NCI-H345 treated with DMSO at 0.1 percent for 48 hours (cell line): ENCODE results near the gene CPEB4.

Source experiments
- DNase-seq: peaks from one replicate; lab custom pipeline; 2025; ENCODE audit not compliant: unreplicated experiment; lab: John Stamatoyannopoulos, UW

Gene CPEB4

DNA sequence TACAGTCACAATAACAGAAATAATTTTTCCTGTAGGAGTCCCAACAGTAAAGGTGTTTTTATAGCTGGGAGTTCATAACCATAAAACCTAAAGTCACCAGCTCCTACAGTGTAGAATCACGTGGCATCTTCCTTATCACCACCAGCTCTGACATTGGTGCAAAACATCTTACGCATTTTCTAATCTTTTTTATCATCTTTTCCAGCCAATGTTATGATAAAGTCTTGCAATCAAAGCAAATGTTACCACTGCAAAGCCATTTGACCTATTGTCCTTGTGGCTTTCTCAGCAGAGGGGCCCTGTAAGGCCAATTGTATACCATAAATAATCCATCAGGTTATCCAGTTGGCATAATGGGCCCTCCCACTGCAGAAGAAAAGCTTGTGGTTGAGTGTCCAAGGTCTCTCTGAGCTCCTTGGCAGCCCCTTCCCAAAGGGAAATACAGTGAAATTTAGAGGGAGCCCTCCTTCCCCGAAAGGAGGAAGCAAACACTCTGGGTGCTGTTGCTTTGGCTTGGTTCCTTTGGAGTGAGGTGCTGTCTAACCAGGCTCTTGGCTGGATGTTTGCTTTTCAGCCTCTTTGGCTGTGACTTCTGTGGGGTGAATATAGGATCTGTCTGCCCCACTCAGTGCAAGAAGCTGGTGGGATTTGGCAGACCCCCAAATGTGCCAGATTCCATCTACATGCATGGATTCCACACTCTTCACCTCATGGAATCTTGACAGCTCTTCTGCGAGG lies 29.3 kb upstream of the CPEB4 start:
- no peak for DNase-seq

DNA sequence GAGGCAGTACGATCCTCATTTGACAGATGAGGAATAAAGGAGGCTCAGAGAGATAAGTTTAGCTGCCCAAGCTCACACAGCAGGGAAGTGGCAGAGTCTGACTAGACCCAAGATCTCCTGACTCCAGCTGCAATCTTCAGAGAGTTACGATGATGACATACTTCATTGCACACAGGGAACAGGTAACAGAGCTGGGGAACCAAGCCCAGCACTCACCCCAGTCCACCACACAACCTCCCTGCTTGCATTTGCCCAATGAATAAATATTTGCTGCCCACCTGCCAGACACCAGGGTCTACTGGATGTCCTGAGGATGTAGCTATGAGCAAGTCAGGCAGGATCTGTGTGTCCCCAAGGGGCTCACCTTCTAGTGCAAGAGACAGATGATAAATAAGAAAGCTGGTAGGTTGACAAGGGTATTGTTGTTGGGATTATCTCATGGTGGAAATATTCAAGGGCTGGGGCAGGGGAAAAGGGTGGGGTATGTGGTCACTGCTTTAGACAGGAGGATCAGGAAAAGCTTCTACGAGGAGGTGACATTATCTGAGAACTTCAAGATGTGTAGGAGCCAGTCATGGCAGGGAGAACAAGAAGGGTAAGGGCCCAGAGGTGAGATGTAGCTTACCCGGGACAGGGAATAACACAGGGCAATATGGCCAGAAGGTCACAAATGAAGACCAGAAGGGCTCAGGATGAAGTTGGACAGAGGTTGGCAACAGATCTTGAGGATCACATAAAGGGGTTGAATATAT lies 28.6 kb upstream of the CPEB4 start:
- no peak for DNase-seq

DNA sequence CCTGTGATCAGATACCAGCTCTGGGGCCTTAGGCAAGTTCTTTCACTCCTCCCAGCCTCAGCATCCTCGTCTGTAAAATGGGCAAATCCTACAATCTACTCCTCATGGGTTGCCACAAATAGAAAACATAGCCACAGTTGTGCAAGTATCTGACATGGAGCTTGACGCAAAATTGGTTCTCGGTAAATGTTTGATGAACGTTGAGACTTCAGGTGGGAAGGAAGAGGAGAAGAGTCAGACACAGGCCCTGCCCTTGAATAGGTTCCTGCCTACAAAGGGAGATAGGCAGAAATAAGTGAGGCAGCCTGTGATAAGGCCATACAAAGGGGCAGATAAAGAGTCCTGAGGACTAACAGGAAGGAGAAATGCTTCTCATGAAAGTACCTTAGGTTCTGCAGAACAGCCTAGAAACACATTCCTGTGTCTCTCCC lies 26.1 kb upstream of the CPEB4 start:
- DNase-seq = no peak

DNA sequence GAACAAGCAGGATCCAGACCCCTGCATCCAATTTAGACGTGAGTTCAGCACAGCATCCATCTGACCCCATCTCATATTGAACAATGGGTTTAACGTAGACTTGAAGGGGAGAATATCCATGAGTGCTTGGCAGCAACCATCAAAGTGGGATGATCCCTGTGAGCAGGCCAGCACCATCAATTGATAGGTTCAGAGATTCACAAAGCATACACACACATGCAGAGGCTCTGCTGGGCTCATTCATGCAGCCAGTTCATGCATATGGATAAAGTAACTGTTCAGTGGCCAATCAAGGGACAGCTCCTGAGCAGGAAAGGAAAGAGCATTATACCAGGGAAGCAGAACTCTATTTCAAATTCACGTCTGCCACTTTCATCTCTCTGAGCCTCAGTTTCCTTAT lies 24.8 kb upstream of the CPEB4 start:
- no peak for DNase-seq

DNA sequence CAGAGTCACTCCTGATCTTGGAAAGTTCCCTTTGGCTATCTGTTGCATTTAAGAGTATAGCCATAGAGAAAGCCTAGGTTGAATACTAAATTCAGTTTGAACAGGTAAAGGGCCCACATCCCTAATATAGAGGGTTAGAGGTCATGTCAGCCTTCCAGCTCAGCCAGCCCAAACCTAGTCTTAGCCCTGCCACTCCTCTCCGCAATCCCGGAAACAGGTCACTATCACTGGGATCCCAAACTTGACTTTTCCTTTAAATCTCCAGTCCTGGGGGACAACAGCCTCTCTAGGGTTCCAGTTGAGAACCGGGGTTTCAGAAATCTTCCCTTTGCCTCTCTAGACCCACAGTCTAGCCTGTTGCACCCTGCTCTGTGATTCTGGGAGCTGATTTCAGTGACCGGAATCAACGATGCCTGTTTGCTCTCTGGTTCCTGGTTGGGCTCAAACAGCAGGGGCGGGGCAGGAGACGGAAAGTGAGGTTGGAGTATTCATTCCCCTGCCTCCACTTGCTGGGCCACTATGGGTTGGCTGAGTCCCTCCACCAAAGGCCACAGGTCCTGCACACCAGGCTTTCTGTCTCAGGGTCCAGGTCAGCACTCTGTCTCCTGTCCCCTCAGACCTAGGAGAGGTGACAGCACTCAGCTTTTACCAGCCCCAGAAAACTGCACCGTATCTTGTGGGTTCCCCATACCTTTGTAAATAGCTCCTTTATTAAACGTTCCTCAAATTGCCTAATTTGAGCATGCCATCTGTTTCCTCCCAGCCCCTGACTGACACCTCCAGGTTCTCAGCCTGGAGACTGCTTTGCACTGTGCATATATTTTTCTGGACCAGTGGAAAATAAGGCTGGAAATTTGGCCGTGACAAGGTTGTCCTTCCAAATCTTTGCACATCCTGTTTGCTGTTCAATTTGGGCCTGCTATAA lies 23.8 kb upstream of the CPEB4 start:
- no peak for DNase-seq

DNA sequence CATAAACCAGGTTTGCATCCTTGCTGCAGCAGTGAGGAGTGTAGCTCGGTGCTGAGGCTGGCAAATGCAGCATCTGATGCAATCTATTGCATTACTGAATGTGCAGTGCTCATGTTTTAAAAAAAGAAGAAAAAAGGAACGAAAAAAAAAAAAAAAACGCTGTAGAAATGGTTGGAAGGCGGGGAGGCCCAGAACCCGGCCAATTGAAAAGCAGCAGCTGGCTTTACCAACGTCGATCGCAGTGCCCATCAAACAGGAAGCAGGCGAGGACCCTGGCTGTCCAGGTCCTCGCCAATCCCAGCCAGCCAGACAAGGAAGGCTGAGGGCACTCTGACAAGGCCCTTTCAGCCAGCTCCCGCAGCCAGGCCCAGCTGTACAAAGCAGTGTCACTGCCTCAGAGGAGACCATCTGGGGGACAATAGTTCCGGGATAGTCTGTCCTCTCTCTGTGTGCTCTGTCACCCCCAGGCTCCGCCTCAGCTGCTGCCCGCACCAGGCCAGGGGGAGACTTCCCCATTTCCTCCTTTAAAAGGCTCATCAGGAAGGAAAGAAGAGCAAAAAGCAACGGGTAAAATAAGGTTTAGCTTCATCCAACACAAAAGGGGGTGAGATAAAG lies 21.8 kb upstream of the CPEB4 start:
- no peak for DNase-seq

DNA sequence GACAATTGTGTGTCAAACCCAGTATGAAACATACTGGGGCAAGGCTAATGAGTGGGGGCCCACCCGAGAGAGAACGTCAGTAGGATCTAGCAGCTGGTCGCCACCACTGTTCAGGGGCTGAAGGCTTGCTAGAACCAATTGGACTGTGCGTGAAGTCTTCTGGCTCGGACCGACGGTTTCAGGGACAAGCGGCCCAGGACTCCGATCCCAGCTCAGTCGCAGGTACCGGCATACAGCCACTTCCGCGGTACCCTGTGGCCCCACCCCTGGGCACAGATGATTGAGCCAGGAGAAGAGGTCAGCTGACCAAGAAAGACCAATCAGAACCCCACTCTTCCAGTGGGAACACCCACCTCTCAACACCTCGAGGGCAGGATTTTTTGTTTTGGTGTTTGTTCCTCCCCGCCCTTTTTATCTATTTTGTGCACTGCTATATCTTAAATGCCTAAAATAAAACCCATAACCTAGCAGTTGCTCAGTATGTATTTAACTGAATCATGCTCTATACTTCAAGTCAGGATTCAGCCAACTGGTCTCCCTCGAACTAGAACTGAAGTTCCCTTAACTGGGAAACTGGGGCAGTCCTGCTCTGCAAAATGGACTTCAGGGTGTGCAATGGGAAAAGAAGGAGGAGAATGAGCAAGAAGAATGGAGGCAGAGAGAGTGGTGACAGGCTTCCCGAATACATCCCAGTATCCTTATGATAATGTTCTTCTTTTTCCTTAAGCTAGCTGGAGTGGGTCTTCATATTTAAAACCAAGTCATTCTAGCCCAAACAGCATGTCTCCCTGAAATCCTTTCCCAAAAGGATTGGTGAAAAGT lies 21.1 kb upstream of the CPEB4 start:
- no peak for DNase-seq

DNA sequence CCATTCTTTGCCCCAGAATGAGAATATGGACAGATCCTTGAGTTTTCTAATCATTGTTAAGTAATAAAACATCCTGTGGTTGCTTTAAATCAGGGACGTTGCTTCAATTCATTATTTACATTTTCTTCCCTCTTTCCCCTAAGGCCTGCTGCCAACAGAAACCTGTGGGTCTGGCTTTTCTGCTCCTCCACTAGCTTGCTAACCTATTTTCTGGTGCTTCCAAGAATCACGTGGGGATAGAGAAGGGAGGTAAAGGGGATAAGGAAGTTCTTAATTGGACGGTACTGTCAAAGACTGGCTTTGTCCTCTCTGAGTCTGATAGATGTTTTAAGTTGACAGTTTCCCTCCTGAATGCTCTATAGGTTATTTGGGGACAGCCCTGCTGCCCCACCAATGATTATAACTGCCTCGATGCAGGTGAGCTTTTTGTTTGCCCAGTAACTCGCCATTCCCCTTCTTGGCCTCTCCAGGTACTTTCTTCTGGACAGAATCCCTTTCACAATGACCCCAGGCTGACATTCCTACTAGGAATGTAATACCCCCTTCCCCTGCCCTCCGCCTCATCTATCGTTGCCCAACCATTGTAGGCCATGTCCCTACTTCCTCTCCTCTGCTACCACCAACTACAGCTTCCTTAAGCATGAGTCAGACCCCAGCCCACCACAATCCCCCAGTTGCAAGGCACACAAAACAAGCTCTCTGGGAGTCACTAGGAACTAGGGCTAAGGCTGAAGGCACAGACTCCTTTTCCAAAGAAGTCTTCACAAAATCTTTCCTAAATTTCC lies 19.9 kb upstream of the CPEB4 start:
- no peak for DNase-seq

DNA sequence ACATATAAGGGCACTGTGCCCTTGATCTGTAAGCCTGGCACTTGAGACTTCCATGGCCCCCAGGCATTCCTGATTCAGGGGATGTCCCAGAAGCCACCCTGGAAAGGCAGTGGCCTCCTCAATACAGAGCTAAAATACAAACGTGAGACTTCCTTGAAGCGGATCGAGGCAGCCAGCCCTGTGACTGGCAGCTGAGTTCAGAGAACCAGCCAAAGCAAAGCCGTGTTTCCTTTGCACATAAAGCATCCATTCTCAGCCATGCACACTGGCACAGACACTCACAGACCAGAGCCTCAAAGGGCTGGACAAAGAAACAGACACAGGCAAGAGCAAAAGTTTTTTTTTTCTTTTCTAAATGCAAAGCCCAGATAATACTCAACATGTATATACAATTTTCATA lies 18.8 kb upstream of the CPEB4 start:
- no peak for DNase-seq

DNA sequence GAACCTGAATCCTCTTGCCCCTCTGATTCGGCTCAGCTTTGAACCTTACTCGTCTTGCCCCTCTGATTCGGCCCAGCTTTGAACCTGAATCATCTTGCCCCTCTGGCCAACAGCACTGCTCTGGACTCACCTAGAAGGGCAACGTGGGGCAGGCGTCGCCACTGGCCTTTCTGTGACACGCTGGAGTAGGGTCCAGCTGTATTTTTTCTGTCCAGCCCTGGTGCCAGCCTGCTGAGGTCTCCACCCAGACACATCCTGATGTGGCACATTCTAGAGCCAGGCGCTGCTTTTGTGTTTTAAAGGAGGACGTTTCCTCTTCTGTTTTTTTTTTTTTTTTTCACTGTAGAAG lies 15.2 kb upstream of the CPEB4 start:
- no peak for DNase-seq

DNA sequence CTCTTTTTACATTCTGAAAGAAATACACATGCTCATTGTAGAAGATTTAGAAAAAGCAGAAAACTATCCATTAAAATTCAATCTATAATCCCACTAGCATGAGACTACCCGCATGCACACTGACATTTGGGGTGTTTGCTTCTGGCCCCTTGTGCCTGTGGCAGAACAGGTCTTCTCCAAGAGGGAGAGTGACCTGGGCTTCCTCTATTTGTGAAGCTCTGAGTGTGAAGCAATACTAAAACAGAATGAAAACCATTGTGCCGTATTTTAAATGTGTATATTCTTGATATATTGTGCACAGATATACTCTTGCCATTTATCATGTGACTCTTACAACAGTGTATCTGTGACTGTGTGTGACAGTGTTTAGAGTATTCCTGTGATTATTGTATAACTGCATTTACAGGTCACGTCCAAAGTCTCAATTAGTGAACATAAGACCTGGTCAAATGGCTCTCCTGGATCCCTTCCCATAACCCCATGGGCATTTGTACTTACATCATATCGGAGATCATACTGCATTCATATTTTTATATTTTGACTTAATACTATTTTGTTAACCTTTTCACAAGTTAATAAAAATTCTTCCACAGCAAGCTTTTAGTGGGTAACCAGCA lies 14.7 kb upstream of the CPEB4 start:
- no peak for DNase-seq

DNA sequence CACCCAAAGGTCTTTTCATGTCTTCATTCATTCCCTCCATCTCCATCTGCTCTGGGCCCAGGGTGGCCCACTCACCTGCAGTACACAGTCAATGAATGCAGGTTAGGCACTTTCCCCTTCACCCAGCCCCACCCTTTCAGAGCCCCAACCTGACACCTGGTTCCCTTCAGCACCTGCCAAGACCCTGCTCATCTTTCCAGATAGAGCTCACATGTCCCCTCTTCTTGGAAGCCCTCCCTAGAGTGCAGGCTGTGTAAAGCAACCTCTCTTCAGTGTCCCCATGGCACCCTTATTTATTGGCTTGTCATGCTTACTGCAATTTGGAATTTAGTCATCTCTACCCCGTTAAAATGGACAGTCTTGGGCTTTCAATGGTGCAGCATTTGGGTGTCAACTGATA lies 13.0 kb upstream of the CPEB4 start:
- DNase-seq = no peak

DNA sequence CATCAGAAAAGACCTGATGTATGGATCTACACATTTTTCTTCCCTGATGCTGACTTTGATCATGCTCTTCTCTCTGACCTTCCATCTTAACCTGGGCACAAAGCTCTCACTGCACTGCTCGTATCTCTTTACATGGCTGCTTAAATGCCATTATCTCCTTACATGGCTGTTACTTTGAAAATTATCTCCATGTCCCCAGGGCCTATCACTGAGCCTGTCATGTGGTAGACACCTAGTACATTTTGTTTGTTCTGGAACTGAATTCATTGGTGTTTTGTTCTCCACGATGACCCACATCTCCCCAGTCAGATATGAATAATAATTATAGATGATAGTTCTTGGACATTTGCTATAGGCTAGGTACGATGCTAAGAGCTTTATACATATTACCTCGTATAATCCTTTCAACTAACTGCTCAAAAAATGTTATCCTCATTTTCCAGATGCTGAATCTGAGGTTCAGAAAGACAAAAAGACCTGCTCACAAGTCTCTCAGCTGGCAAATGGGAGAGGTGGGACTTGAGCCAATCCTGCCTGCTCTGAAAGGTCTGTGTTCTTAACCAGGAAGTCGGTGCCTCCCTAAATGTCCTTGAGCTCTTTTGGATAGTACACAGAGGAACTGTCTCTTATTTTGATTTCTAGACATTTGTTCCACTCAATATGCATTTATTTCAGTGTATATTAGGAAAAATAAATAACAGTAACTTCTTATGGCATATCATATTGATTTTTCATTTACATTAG lies 9.8 kb upstream of the CPEB4 start:
- no peak for DNase-seq

DNA sequence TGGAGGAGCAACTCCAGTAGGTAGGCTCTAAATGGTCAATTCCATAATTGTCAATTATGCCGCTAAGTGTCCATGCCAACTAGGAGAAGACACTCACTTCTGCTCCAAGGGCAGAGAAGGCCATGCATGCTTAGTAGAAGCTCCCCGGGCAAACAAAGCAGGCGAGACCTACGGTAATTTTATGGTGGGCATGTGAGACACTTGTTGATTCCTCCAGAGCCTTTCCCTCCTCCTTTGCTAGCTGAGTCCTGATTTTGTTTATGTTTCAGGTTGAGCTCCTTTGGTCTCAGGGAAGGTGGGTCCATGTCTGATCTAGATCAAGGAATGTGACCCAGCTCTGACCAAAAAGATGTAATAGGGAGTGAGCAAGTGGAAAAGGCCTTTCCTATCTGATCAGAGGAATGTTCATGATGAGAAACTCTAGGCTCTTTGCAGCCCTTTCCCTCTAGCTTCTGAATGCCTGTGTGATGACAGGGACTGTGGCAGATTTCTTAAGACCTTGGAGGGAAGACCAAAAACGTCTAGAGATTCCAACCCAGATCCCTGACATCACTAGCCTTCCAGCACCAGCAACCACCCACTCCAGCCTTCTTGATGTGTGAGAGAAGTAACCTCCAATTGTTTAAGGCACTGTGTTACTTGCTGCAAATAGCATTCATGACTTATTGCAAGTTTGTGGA lies 7.7 kb upstream of the CPEB4 start:
- DNase-seq = no peak

DNA sequence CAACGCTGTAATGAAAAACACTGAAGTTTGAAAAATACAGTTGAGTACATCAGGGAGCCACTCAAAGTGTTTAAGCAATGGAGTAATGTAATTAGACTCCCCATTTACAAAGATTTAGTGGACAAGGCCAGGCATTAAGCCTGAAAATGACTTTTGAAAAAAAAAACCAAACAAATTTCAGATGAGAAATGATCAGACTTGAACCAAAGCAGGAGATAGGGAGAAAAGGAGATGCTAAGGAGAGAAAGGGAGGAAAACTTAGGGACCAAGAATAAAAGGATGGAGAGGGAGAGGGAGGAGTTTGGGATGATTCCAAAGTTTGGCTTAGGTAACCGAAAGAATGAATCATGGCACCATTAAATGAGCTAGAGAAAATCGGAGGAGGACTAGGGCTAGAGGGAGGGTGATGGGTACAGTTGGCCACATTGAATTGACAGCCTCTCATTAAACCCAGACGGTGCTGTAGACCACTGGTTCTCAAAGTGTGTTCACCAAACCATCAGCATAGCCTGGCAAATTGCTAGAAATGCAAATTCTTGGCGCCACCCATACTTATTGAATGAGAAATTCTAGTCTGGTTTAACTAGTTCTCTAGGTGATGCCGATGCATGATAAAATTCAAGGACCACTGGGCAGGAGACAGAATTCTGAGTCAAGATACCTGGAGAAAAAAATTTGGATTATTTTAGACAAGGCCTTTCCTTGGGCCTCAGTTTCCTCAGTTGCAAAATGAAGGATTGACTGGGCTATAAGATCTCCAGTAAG lies 6.2 kb upstream of the CPEB4 start:
- DNase-seq = no peak

DNA sequence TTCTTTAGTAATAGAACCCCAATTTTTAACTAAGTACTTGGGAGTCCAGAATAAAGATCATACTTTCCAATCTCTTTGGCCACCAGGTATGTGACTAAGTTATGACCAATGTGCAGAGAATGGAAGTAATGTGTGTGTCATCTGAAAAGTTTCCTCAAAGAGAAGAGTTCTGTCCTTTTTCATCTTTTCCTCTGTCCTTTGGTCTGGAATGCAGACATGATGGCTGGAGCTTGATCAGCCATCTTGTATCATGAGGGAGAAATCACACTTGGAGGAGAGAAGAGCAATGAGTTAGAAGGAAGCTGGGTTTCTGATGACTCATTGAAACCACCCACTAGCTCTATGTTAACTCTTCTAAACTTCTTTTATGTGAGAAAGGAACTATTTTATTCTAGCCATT lies 5.5 kb upstream of the CPEB4 start:
- DNase-seq = no peak

DNA sequence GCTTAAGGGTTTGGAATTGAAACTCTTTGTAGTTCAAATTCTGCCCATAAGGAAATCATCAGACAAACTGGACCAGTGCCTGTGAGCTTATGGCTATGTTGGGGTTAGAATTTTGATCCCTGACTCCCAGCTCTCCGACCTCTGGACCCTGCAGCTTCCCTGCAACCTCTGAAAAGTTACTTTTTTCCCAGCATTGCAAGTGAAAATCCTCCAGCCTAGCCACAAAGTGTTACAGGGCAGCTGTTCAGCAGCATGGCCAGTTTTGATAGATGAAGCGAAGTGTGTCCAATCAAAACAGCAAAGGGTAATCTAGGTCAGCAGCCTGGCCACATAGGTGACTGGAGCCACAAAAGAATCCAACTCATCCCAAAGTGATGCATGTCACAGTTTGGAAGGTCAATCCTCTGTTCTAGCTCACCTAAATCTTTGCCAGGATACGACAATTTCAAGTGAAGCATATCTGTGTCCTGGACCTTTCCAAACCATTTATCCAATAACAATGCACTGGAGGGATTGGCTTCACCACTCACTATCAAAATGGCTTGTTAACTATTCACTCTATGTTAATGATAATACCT lies 4.7 kb upstream of the CPEB4 start:
- DNase-seq = no peak
